Epithelial cell of esophagus (primary cell): ENCODE measurements around the gene HOOK2.
A peak's percentile ranks its signal among the peaks of the same experiment; 100 is the strongest.

Experiments
- DNase-seq: peaks from one replicate; pipeline ENCODE4 v3.0.0; 2010; ENCODE audit warnings: low read depth
- H3K4me3 ChIP-seq: 2 replicates; pipeline ENCODE4 v1.5.1; 2011; ENCODE audit warnings: mild to moderate bottlenecking, low read length, control low read depth
- TF ChIP-seq, protein P1 (sequence below): IDR thresholded peaks from 2 replicates; pipeline ENCODE4 v1.5.1; 2011; ENCODE audit warnings: low read depth, mild to moderate bottlenecking, low read length, control low read depth, inconsistent platforms; ENCODE audit not compliant: insufficient read depth; ENCODE audit errors: missing control alignments

The HOOK2 gene

DNA sequence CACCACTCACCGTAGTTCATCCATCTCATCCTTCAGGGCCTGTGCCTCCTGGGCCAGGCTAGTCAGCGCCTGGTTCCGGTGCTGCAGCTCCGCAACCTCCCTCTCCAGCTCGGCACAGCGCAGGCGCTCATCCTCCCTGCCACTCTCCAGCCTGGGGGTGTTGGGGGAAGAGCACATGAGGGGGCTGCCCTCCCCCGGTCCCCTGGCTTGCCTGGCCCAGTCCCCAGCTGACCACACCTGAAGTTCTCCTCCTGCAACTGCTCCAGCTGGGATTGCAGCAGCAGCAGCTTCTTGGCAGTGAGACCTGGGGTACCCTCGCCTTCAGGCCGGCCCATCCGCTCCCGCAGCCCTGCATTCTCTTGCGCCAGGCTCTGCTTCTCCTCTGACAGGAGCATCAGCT, 4.4 kb downstream of the HOOK2 start:
- no peak overlapping the region for H3K4me3 ChIP-seq
- TF ChIP-seq, protein P1, sequence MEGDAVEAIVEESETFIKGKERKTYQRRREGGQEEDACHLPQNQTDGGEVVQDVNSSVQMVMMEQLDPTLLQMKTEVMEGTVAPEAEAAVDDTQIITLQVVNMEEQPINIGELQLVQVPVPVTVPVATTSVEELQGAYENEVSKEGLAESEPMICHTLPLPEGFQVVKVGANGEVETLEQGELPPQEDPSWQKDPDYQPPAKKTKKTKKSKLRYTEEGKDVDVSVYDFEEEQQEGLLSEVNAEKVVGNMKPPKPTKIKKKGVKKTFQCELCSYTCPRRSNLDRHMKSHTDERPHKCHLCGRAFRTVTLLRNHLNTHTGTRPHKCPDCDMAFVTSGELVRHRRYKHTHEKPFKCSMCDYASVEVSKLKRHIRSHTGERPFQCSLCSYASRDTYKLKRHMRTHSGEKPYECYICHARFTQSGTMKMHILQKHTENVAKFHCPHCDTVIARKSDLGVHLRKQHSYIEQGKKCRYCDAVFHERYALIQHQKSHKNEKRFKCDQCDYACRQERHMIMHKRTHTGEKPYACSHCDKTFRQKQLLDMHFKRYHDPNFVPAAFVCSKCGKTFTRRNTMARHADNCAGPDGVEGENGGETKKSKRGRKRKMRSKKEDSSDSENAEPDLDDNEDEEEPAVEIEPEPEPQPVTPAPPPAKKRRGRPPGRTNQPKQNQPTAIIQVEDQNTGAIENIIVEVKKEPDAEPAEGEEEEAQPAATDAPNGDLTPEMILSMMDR = no peak
- no peak for DNase-seq

DNA sequence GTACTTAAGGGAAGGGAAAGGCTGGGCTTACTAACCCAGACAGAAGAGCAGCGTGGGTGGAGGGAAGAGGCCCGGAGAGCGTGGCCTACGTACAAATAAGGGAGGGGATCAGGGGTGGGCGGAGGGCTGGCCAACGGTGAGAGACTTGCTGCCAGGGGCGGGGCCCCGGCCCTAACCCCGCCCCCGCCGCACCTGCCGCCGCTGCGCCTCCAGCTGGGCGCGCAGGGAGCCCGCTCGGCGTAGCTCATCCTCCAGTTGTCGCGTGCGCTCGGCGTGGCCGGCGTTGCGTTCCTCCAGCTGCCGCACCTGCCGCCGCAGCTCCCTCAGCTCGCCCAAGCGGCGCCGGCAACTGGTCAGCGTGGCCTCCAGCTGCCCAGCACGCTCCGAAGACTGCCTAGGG, 5.7 kb downstream of the HOOK2 start:
- DNase-seq = peak; percentile 61
- TF ChIP-seq, protein P1 = no peak
- no peak overlapping the region for H3K4me3 ChIP-seq

DNA sequence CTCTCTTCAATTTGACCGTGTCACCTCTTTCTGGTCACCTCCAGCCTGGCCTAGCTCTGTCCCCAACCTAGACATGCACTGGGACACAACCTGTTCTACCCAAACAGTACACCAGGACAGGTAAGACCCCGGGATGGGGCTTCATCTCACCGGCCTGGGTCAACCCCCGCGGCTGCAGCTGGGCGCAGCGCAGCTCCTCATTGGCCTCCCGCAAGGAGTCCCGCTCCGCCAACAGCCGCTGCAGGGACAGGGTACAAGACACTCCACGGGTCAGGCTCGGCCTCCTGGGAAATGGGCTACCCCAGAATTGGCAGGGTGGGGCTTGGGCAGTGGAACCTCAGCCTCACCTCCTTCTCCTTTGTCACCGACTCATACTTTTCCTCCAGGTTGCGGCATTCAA, 7.7 kb downstream of the HOOK2 start:
- no peak for DNase-seq
- H3K4me3 ChIP-seq = no peak overlapping the region
- TF ChIP-seq, protein P1 = no peak

DNA sequence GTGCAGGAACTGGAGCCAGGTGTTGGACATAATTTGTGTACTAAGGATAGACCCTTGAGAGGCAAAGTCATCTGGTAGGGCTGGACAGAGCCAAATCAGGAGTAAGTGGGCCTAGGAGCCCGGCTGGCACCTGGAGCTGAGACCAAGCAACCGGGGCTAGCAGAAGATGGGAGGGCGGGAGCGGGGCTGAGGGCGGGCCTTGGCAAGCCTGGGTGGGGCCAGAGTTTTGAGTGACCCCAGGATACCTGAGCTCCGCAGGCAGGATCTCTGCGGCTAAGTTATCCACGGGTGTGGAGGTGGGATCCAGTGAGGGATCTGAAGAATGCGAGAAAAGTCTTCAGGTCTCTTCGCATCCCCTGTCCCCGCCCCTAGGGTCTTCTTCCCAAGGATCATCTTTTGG, 8.2 kb downstream of the HOOK2 start:
- TF ChIP-seq, protein P1 = no peak
- H3K4me3 ChIP-seq = no peak overlapping the region
- DNase-seq = no peak

DNA sequence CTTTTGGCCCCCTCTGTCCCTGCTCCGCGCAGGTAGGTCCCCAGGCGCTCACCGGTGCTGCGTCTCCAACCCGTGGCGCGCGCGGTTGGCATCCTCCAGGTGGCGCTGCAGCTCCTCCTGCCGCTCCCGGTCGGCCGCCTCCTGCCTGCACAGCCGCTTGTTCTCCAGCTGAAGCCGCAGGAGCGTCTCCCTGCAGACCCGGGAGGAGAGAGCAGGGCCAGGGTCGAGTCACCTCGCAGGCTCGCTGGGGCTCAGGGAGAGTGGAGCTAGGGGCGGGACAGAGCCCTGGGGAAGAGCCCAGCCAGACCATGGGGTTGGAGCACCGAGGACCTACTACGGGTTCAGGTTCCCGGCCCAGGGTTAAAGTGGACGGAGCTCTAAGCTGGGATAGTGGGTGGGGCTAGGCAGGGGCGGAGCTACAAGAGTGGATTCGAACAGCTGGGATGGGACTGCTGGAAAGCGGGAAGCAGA, 9.3 kb downstream of the HOOK2 start:
- H3K4me3 ChIP-seq = peak overlapping the region; percentile 36
- DNase-seq = peak; percentile 76
- TF ChIP-seq, protein P1 = peak; percentile 52

DNA sequence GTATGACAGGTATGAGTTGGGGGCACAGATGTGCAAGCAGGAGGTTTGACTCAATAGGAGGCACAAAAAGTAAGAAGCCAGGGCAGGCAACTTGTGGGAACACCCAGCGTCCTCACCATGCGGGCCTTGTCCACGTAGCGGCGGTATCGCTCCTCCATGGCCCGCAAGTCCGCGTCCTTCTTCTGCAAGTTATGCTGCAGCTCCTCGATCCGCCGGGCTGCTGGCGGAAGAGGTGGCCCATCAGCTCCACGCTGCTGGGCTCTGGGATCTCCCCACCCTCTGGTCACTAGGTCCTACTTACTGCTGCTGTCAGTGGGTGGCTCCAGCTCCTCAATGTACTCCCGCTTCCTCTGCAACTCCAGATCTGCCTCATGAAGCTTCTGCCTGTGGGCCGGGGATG, 10.7 kb downstream of the HOOK2 start:
- TF ChIP-seq, protein P1 = no peak
- H3K4me3 ChIP-seq = no peak overlapping the region
- no peak for DNase-seq

DNA sequence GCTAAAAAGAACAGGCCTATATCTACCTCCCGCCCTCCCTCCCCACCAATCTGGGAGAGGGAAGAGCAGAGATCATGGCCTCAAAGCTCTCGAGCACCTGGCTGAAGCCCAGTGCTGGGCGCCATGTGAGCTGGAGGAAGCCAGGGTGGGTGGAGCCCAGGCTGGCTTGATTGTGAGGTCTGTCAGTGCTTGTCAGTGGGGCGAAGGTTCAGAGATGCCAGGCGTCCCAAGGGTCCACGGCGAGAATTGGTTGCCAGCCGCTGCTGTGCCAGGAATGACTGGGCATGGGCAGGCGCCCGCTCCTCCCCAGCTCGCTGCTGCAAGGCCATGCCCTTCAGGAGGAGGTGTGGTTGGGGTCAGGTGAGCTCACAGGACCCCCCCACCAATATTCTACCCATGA, 12.3 kb downstream of the HOOK2 start:
- DNase-seq = no peak
- no peak overlapping the region for H3K4me3 ChIP-seq
- TF ChIP-seq, protein P1 = no peak
